HG02943 (cell line): ENCODE results near the gene GREB1L.
"Not testable (repeated sequence)": the region's sequence is repeated elsewhere in the genome, so short reads cannot be mapped to it uniquely, and the experiment has no call there.

Experiments used
- ATAC-seq: cut with Tn5 transposase; IDR thresholded peaks from one replicate; pipeline ENCODE4 v1.9.1; 2021; ENCODE audit warnings: mild to moderate bottlenecking, low read depth, moderate library complexity; ENCODE audit not compliant: unreplicated experiment

GREB1L gene

GRCh38 chr18:21303445-21303844 lies 61.4 kb downstream of the GREB1L start:
- ATAC-seq: no peak

DNA sequence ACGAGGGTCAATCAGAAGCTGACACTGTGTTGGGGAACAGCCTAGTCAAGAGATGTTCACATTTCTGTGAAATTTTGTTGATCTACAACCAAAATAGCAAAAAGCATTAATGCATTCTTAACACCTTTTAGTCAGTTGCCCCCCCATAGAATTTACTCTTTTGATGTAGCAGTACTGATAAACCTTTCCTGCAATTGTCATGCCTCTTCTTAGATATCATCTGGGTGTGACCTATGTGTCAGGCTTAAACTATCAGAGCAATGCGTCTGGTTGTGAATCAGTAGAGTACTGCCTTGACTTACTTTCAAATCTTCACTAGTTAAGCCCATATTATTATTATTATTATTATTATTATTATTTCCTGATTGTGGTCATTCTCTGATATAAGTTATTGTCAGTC lies 61.9 kb downstream of the GREB1L start:
- ATAC-seq: no peak

GRCh38 chr18:21305621-21306020 lies 63.6 kb downstream of the GREB1L start:
- no peak for ATAC-seq

DNA sequence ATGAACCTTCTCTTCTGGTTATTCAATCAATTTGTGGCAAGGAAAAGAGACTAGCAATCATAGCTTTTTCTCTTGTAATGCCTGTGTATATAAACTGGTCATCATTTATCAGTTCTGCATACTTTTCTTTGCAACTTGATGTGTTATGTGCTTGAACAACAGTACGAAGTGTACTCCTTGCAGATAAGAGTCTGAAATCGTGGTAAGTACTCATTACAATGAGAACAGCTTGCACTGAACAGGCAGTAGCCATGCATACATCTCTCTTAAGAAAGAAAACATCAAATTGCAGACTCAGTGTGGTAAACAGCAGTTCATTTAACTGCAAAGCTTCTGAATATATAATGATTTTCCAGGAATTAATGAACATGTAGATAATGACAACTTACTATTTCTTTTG lies 64.3 kb downstream of the GREB1L start:
- no peak for ATAC-seq

GRCh38 chr18:21307578-21307977 lies 65.5 kb downstream of the GREB1L start:
- ATAC-seq: no peak

DNA sequence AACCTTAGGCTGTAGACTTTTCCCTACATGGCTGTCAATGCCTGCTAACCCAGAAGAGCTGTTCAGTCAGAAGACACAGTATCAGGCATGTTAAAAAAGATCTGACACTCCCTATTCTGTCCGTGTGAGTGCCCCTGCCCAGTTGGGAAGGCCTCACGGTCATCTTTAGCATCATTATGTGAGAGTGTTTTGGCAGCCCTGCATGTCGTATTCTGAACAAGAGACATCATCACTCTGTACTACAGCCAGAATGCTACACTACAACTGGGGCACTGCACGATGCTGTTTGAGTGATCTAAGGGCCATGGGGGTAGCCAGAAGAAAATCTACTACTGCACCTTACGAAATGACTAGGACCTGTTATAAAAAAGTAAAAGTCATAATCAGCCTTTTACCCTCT lies 67.2 kb downstream of the GREB1L start:
- ATAC-seq: no peak

DNA sequence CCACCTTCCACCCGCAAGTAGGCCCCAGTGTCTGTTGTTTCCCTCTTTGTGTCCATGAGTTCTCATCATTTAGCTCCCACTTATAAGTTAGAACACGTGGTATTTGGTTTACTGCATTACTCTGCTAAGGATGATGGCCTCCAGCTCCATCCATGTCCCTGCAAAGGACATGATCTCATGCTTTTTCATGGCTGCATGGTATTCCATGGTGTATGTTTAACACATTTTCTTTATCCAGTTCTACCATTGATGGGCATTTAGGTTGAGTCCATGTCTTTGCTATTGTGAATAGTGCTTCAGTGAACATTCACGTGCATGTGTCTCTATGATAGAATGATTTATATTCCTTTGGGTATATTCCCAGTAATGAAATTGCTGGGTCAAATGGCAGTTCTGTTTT lies 69.9 kb downstream of the GREB1L start:
- not testable (repeated sequence) for ATAC-seq

- ATAC-seq: no peak
Observed at GRCh38 chr18:21313576-21313975, 71.5 kb downstream of the GREB1L start.

DNA sequence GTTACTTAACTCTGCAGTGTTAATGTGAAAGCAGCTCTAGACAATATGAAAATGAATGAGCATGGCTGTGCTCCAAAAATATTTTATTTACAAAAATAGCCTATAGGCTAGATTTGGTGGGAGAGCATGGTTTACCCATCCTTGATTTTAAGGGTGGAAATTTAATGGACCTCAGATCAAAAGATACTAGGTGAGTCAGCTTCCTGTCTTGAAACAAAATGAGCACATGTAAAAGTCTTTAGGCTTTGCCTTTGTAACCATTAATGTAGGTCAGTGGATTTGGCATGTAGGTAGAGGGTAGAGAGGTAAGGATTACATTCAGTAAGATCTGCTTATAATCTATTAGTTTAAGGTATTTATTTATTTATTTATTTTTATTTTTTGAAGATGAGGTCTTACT lies 72.7 kb downstream of the GREB1L start:
- ATAC-seq: no peak

GRCh38 chr18:21315126-21315525 lies 73.1 kb downstream of the GREB1L start:
- not testable (repeated sequence) for ATAC-seq

DNA sequence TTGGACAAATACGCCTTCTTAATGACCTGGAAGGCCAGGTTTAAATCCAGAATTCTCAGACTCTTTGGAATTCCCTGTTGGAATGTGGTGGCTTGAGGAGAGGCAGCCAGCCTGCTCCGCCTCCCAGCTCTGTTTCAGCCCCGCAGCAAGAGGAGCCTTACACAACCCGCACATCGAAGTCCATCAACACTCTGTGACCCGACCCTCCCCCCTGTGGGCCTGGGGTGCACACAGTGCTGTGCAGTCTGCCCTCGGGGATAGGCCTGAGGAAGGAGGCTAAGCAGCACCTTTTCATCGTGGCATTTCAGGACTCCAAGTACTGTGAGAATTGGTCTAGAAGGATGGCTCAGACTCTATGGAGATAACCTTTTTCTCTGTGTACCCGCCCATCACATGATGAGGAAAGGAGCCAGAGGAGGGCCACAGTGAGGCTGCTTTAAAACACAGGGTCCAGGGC lies 73.7 kb downstream of the GREB1L start:
- ATAC-seq: no peak

GRCh38 chr18:21316296-21316695 lies 74.3 kb downstream of the GREB1L start:
- ATAC-seq: no peak

- no peak for ATAC-seq
Observed at GRCh38 chr18:21321711-21322110, 79.7 kb downstream of the GREB1L start.

DNA sequence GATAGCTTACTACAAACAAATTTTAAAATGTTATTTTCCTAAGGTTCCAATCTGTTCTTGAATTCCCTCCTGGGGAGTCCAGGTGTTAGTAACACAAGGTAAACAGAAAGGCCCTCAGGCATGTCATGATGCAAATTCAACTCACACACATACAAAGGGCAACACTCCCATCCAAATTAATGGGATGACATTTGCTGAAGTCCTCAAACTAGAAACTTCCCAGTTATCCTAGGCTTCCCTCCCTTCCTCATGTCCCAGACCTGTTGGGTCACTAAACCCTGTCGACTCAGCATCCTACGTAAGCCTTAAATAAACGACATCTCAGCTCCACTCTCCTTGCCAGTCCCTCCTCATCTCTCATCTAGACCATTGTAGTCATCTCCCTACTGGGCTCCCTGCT lies 85.1 kb downstream of the GREB1L start:
- ATAC-seq: no peak

DNA sequence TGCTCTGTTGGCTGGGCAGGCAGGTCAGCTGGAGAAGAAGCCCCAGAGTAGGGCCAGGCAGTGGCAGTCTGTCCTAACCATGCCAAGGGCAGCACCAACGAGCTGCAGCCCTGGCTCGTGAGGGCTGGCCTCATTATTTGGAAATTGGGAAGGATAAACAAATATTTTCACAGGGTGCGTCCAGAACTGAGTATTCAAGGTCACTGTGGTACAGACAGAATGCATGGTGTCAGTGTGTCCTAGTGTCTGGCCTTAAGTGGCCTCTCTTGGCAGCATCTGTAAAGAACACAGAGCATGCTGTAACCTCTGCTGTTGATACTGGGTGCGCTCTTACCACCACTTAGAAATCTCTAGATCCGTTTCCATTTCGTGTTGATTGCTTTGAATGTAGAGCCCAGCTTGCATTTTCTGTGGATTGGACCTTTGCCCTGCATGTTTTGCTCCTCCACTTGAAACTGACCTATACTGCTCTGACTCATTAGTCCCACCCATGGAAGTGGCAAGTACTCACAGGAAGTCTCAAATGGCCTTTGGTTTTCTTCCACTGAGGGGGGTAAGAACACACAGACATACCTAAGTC lies 88.2 kb downstream of the GREB1L start:
- ATAC-seq: no peak

GRCh38 chr18:21331065-21331464 lies 89.0 kb downstream of the GREB1L start:
- no peak for ATAC-seq

- ATAC-seq: no peak
Observed at GRCh38 chr18:21335927-21336488, 94.0 kb downstream of the GREB1L start.

GRCh38 chr18:21336846-21337245 lies 94.8 kb downstream of the GREB1L start:
- no peak for ATAC-seq

- ATAC-seq: no peak
Observed at GRCh38 chr18:21341141-21341540, 99.1 kb downstream of the GREB1L start.

- ATAC-seq: no peak
Observed at GRCh38 chr18:21342372-21342771, 100.3 kb downstream of the GREB1L start.

GRCh38 chr18:21344860-21345259 lies 102.8 kb downstream of the GREB1L start:
- no peak for ATAC-seq

GRCh38 chr18:21345840-21346239 lies 103.8 kb downstream of the GREB1L start:
- ATAC-seq: no peak

DNA sequence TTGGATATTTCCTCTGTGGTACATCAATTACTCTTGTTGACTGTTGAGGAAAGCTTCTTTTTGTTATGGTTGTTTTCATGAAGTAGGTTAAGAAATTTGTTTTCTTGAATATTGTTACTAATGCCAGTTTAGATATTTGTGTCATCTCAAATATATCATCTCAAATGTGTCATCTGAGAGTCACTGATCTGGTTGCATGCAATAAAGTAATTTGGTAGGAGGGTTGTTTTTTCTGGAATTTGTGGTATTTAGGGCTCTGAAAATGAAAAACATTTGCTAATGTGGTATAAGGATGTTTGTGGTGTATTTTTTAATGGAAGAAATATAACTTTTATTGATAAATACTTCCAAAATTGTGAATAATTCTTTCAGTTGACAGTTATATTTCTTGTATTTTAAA lies 117.7 kb downstream of the GREB1L start:
- no peak for ATAC-seq
